Ovary (tissue), 9 donors: Measurements from ENCODE around the gene DNAJB1. TPM values are rescaled to one million over a fixed set of nuclear protein-coding genes. Genes with fewer than 3 reads are reported as not detected.

Experiments used
- DNase-seq, 5 donors: peaks; one replicate each; pipeline ENCODE4 v3.0.0-alpha.2; 2019 to 2020
- H3K27ac ChIP-seq, 2 donors: fragments of 200-600 bp; one replicate each; pipeline versions ENCODE4 v1.5.1 to v1.8.0; 2019 to 2022
- H3K27me3 ChIP-seq: fragments of 200-600 bp; one replicate; pipeline ENCODE4 v1.8.0; 2022
- H3K36me3 ChIP-seq: fragments of 200-600 bp; sonication (generic); one replicate; pipeline ENCODE4 v1.5.1; 2019
- H3K4me1 ChIP-seq: one replicate; pipeline ENCODE4 v1.8.1; 2013; ENCODE audit warnings: mild to moderate bottlenecking, moderate library complexity; ENCODE audit not compliant: insufficient read depth
- H3K4me3 ChIP-seq: fragments of 200-600 bp; sonication (generic); one replicate; pipeline ENCODE4 v1.5.1; 2017
- H3K9me3 ChIP-seq, 2 donors: fragments of 200-600 bp in 1 of 2; sonication (generic) in 1 of 2; one replicate each; pipeline versions ENCODE4 v1.5.1 to v1.8.1; 2013 to 2019; ENCODE audit warnings: mild to moderate bottlenecking in 1 of 2, moderate library complexity in 1 of 2
- CTCF ChIP-seq, 3 donors: fragments of 450-650 bp in 2 of 3; fragments of 200-600 bp in 1 of 3; IDR thresholded peaks; one replicate each; pipeline versions ENCODE4 v1.5.1 to v1.8.0; 2016 to 2022; ENCODE audit warnings: antibody characterized with exemption in 3 of 3, mild to moderate bottlenecking in 1 of 3
- EP300 ChIP-seq: sonication (generic); formaldehyde crosslinking; IDR thresholded peaks from one replicate; pipeline ENCODE4 v1.6.1; 2017; ENCODE audit warnings: antibody characterized with exemption
- POLR2A ChIP-seq: fragments of 450-650 bp; IDR thresholded peaks from one replicate; pipeline ENCODE4 v1.6.1; 2017; ENCODE audit warnings: antibody characterized with exemption, mild to moderate bottlenecking, moderate library complexity
- WGBS, 3 donors: extraction: QIAGEN DNeasy Blood & Tissue Kit in 1 of 3; methylation state at CpG; one replicate each; pipeline versions ENCODE4 v1.1.5 to v1.1.7; 2013 to 2017; 5-methylcytosine and 5-hydroxymethylcytosine counted together
- intact Hi-C, 4 donors: fragments of 100-400 bp; cut with DNase I; formaldehyde crosslinking; loops; one replicate each; pipeline versions ENCODE4 v1.11.0 to v1.15.1; 2022 to 2023
- polyA plus RNA-seq, 2 donors: library from polyadenylated mRNA; stranded (reverse); fragments of 200-250 nt in 1 of 2; fragments of 350-450 nt in 1 of 2; fragmentation: Illumina TruSeq in 1 of 2; extraction: RNeasy Lipid Tissue Mini Kit (QIAGEN cat#74804) in 1 of 2; gene quantifications; one replicate each; pipeline ENCODE4 v1.2.3, GENCODE V29; 2013 to 2014
- total RNA-seq, 7 donors: library from RNA; depleted of rRNA in 2 of 7; stranded (reverse); fragments of >200 nt in 2 of 7; fragmentation: NEBNext Ultra II Directional in 3 of 7; extraction: Animal tissue kit (Norgen Biotek cat#: 25700) in 3 of 7; gene quantifications; one replicate each; pipeline versions ENCODE4 v1.1.0 to v1.2.4, GENCODE V29; 2016 to 2023
- donor health status: DM: no; HTN: no; CAD: no; lungs with moderate emphysema.
- donor health status: DM: no; HTN: no; CAD: no.
- donor health status: Bipolar disorder and iron deficiency.
- donor health status: DM: yes; HTN: yes; CAD: no.
- donor health status: DM: no; HTN: no; CAD: no.
- donor health status: DM: yes; HTN: yes; CAD: no.

The DNAJB1 gene
- total and polyA plus RNA-seq, 9 donors: 52.4 to 151 (median 75.1) TPM

- peak; percentile 64 to 85 (median 80) for DNase-seq
- 1 to 4% (median 2%) methylated on average over 63 to 66 of the region's 66 CpGs for WGBS, 3 donors
- Histone ChIP-seq H3K27me3 (no peaks in the 10 kb centered on the region), H3K27ac (no peak overlapping the region), H3K9me3 (no peaks in the 10 kb centered on the region), H3K4me1 (peaks cover 4% of the 10 kb centered on the region), H3K4me3 (no peak overlapping the region), H3K36me3 (no peaks in the 10 kb centered on the region)
- intact Hi-C loops: loop anchor here in 1 of 4 donors (10.0 kb wide), 1 partner anchor 328 kb away; no protein-coding TSS in a partner anchor
- TF ChIP-seq POLR2A (peak; percentile 15), CTCF (IDR thresholded peaks at IDR 0.05) (peak; percentile 89 to 91 (median 90)), EP300 (no peak)
Measured at GRCh38 chr19:14472202-14472938, 45.8 kb downstream of the DNAJB1 start.

DNA sequence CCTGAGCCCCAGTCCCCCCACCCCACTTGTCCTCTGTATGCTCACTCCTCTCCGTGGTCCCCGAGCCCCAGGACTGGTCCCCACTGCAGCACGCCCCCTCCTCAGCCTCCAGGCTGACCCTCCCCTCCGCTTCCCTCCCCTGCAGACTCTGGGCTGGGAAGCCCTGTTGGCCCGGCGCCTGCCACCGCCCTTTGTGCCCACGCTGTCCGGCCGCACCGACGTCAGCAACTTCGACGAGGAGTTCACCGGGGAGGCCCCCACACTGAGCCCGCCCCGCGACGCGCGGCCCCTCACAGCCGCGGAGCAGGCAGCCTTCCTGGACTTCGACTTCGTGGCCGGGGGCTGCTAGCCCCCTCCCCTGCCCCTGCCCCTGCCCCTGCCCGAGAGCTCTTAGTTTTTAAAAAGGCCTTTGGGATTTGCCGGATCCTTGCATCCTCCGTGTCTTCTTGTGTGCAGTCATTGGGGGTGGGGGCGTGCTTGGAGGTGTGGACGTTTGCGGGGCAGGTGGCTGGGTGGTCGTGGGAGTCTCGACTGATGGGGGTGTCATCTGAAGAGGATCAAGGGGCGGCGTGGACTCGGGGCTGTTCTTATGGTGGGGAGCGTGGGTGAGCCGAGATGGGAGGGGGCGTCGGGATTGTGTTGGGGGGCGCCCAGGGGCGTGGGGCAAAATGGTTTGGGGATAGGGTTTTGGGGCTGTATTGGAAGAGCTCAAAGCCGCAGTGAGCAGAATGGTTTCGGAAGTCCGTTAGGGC, 46.6 kb downstream of the DNAJB1 start:
- H3K36me3 ChIP-seq: no peaks in the 10 kb centered on the region
- no peak for TF ChIP-seq CTCF (IDR thresholded peaks at IDR 0.05)
- TF ChIP-seq POLR2A: no peak
- TF ChIP-seq EP300: no peak
- H3K27me3 ChIP-seq: no peaks in the 10 kb centered on the region
- no peak overlapping the region for H3K4me3 ChIP-seq
- no peaks in the 10 kb centered on the region for H3K9me3 ChIP-seq
- 66 to 68% (median 67%) methylated on average over 46 of the region's 46 CpGs for WGBS, 3 donors
- intact Hi-C loops: loop anchor here in 1 of 4 donors (10.0 kb wide), 1 partner anchor 327 kb away; no protein-coding TSS in a partner anchor
- H3K27ac ChIP-seq: no peak overlapping the region
- DNase-seq: peak in 1 of 5 donors; percentile 24
- H3K4me1 ChIP-seq: peaks cover 4% of the 10 kb centered on the region

- H3K4me3 ChIP-seq: no peak overlapping the region
- intact Hi-C loops: loop anchor here in 1 of 4 donors (10.0 kb wide), 1 partner anchor 325 kb away; no protein-coding TSS in a partner anchor
- H3K27me3 ChIP-seq: no peaks in the 10 kb centered on the region
- H3K9me3 ChIP-seq: no peaks in the 10 kb centered on the region
- no peak overlapping the region for H3K27ac ChIP-seq
- DNase-seq: no peak
- peaks cover 4% of the 10 kb centered on the region for H3K4me1 ChIP-seq
- H3K36me3 ChIP-seq: no peaks in the 10 kb centered on the region
- 81 to 84% (median 82%) methylated on average over 32 of the region's 32 CpGs for WGBS, 3 donors
- TF ChIP-seq POLR2A (no peak), EP300 (no peak), CTCF (IDR thresholded peaks at IDR 0.05) (no peak)
Measured at GRCh38 chr19:14470031-14470876, 47.9 kb downstream of the DNAJB1 start.

GRCh38 chr19:14467816-14468215, 50.4 kb downstream of the DNAJB1 start:
- no peaks in the 10 kb centered on the region for H3K36me3 ChIP-seq

More at GRCh38 chr19:14467816-14468215, 50.4 kb downstream of the DNAJB1 start:
- peaks cover 2% of the 10 kb centered on the region for H3K4me1 ChIP-seq
- TF ChIP-seq CTCF (IDR thresholded peaks at IDR 0.05): no peak
- TF ChIP-seq EP300: no peak
- no peak for TF ChIP-seq POLR2A
- DNase-seq: no peak
- no peak overlapping the region for H3K4me3 ChIP-seq
- H3K27me3 ChIP-seq: no peaks in the 10 kb centered on the region
- H3K9me3 ChIP-seq: no peaks in the 10 kb centered on the region
- no peak overlapping the region for H3K27ac ChIP-seq
- WGBS, 3 donors: 71 to 82% (median 78%) methylated on average over 9 of the region's 9 CpGs
- intact Hi-C loops: no loop called here
